ENCODE data around the gene MTX3. TPM values are rescaled to one million over a fixed set of nuclear protein-coding genes. Genes with fewer than 3 reads are reported as not detected.
A peak's percentile ranks its signal among the peaks of the same experiment; 100 is the strongest.

The MTX3 gene
- total and polyA plus RNA-seq, 9 donors, result 8.4 to 16.5 (median 12.5) TPM

DNA sequence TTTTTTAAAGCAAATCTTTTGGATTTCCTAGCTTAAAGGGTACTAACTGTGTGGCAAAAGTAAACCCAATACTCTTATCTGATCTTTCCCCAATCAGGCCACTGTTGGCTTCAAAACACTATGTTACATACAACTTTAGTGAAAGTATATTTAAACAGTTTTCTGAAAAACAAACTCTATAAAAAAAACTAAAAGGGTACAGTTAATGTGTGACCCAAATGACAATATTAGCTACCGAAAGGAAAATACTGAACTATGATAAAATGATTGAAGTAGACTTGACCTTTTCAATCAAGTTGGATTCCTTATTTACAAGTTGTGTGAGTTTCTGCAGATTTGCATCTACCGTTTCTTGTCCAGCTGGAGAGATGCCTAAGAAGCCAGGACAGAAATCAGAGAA is 5.8 kb downstream of the MTX3 start:
- Histone ChIP-seq H3K27me3 (ENCODE audit: control insufficient read depth, insufficient read depth, low read length) (no peaks in the 10 kb centered on the region), H3K4me3 (ENCODE audit: low read length) (no peak overlapping the region), H3K9me3 (replicated peaks; ENCODE audit: control insufficient read depth, low read depth, low read length) (no peaks in the 10 kb centered on the region), H3K27ac (ENCODE audit: low read length) (no peak overlapping the region), H3K36me3 (ENCODE audit: control insufficient read depth, insufficient read depth, low read length) (peaks cover 23% of the 10 kb centered on the region), H3K4me1 (ENCODE audit: control insufficient read depth, insufficient read depth, low read length) (no peaks in the 10 kb centered on the region)
- no peak for DNase-seq
- WGBS (ENCODE audit: insufficient coverage), result no CpG with 5 or more reads among the region's 2 CpGs

DNA sequence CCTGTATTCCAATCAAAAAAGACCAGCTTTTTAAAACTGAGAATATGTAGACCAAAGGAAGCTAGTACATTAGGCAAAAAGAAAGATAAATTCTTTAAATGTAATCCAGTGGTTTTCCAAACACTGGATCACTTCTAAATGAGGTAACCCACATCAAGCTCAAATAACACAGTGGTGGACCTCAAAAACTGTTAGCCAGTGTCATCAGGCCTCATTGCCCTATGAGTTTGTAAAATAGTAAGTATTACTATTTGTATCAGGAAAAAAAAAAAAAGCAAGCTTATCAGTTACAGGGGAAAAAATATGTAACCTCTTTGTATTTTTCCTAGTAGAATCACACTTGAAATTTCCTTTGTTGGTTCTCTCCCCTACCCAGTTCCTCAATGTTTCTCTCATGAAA is 6.7 kb downstream of the MTX3 start:
- no peaks in the 10 kb centered on the region for H3K9me3 ChIP-seq (replicated peaks; ENCODE audit: control insufficient read depth, low read depth, low read length)
- no peaks in the 10 kb centered on the region for H3K27me3 ChIP-seq (ENCODE audit: control insufficient read depth, insufficient read depth, low read length)
- H3K27ac ChIP-seq (ENCODE audit: low read length), result no peak overlapping the region
- H3K4me3 ChIP-seq (ENCODE audit: low read length), result no peak overlapping the region
- H3K4me1 ChIP-seq (ENCODE audit: control insufficient read depth, insufficient read depth, low read length), result no peaks in the 10 kb centered on the region
- H3K36me3 ChIP-seq (ENCODE audit: control insufficient read depth, insufficient read depth, low read length), result peaks cover 23% of the 10 kb centered on the region
- DNase-seq, result no peak

DNA sequence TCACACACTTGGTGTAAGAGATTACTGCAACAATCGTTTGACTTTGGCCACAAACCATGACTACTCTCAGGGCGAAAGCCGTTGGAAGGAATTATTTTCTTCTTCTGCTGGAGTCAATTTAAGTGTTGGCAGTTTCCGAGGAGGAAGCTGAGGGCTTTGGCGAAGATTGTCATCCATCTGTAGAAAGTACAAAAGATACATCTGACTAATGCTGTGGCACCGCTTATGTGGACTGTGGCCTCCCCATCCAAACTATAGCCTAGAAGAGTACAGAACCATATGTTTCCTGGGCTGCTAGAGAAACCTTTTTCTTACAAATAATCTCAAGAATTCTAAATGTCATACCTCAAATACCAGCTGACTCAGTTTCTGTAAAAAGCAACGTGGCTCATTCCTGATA is 7.4 kb downstream of the MTX3 start:
- no peaks in the 10 kb centered on the region for H3K27me3 ChIP-seq (ENCODE audit: control insufficient read depth, insufficient read depth, low read length)
- DNase-seq, result no peak
- H3K9me3 ChIP-seq (replicated peaks; ENCODE audit: control insufficient read depth, low read depth, low read length), result no peaks in the 10 kb centered on the region
- H3K36me3 ChIP-seq (ENCODE audit: control insufficient read depth, insufficient read depth, low read length), result peaks cover 23% of the 10 kb centered on the region
- no peak overlapping the region for H3K27ac ChIP-seq (ENCODE audit: low read length)
- no peak overlapping the region for H3K4me3 ChIP-seq (ENCODE audit: low read length)
- no peaks in the 10 kb centered on the region for H3K4me1 ChIP-seq (ENCODE audit: control insufficient read depth, insufficient read depth, low read length)
- 90% methylated on average over 5 of the region's 7 CpGs for WGBS (ENCODE audit: insufficient coverage)

DNA sequence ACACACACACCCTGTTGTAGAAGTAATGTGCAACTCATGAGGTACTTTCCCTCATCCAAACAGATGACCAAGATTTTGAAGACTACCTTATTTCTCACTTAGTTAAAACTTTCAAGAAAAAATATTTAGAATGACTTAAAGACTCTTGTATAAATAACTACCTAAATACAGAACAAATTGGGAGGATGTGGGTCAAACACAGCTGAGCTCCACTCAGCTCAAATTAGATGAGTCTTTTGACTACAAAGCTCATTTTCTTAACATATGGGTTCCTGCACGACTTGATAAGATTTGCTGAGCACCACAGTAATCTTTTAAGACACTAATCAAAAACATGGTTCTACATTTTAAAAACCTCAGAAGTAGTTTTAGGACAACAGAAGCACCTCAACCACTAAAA is 8.9 kb downstream of the MTX3 start:
- no peaks in the 10 kb centered on the region for H3K27me3 ChIP-seq (ENCODE audit: control insufficient read depth, insufficient read depth, low read length)
- H3K36me3 ChIP-seq (ENCODE audit: control insufficient read depth, insufficient read depth, low read length), result peaks cover 25% of the 10 kb centered on the region
- H3K4me1 ChIP-seq (ENCODE audit: control insufficient read depth, insufficient read depth, low read length), result no peaks in the 10 kb centered on the region
- H3K27ac ChIP-seq (ENCODE audit: low read length), result no peak overlapping the region
- H3K4me3 ChIP-seq (ENCODE audit: low read length), result no peak overlapping the region
- H3K9me3 ChIP-seq (replicated peaks; ENCODE audit: control insufficient read depth, low read depth, low read length), result no peaks in the 10 kb centered on the region
- no peak for DNase-seq
- whole genome bisulfite sequencing (ENCODE audit: insufficient coverage), result no CpG with 5 or more reads among the region's 1 CpG

DNA sequence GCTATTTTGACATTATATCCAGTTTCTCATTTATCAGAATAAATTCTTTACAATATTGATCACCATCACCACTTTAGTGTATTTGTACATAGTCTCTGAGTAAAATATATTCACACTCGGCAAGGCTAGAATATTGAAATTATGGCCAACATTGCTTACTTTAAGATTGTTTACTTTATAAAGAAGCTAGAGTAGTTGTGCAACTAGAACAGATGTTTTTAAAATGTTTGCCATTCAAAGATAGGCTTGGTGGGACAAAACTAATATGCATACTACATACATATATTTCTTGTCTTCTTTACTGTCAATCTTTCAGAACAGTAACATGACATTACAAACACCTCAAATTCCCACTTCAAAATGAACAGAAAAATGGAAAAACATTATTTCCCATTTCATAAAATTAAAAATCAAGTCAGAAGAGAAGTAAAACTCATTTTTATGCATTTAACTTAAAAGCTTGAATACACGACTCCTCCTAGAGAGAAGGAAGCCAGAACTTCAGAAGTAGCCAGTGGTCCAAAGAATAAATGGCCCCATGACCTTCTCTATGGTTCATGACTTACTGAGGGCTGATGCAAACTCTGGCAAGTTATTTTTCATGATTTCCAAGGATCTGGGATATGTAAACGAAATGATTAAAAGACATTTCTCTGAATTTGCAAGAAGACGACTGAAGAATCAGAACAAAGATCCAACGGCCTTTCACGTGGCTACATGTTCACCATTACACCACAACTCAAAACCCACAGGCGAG is 14.1 kb downstream of the MTX3 start:
- Histone ChIP-seq H3K36me3 (ENCODE audit: control insufficient read depth, insufficient read depth, low read length) (peaks cover 11% of the 10 kb centered on the region), H3K27me3 (ENCODE audit: control insufficient read depth, insufficient read depth, low read length) (no peaks in the 10 kb centered on the region), H3K9me3 (replicated peaks; ENCODE audit: control insufficient read depth, low read depth, low read length) (no peaks in the 10 kb centered on the region), H3K4me1 (ENCODE audit: control insufficient read depth, insufficient read depth, low read length) (no peaks in the 10 kb centered on the region), H3K27ac (ENCODE audit: low read length) (no peak overlapping the region), H3K4me3 (ENCODE audit: low read length) (no peak overlapping the region)
- DNase-seq, result no peak
- 96% methylated on average over 3 of the region's 7 CpGs for WGBS (ENCODE audit: insufficient coverage)

DNA sequence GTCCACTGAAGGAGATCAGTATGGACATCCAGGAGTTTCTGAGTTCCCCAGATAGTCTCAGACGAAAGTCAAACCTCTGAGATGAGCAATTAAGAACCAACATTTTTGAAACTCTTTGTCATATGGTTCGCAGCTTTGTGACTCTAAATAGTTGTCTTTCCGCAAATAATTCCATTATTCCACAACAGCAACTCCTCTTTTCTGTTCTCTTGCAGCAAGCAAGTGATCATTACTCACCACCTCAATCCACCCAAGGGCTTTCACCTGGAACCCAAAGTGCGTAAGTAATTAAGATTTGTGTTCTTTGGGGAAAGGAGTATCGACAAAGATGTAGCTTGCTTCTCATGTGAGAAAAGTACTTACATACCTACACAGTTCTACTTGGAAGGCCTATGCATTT is 15.6 kb downstream of the MTX3 start:
- no peak overlapping the region for H3K27ac ChIP-seq (ENCODE audit: low read length)
- H3K9me3 ChIP-seq (replicated peaks; ENCODE audit: control insufficient read depth, low read depth, low read length), result no peaks in the 10 kb centered on the region
- DNase-seq, result no peak
- no peaks in the 10 kb centered on the region for H3K27me3 ChIP-seq (ENCODE audit: control insufficient read depth, insufficient read depth, low read length)
- H3K36me3 ChIP-seq (ENCODE audit: control insufficient read depth, insufficient read depth, low read length), result peaks cover 9% of the 10 kb centered on the region
- H3K4me3 ChIP-seq (ENCODE audit: low read length), result no peak overlapping the region
- H3K4me1 ChIP-seq (ENCODE audit: control insufficient read depth, insufficient read depth, low read length), result no peaks in the 10 kb centered on the region
- WGBS (ENCODE audit: insufficient coverage), result 93% methylated on average over 3 of the region's 5 CpGs

DNA sequence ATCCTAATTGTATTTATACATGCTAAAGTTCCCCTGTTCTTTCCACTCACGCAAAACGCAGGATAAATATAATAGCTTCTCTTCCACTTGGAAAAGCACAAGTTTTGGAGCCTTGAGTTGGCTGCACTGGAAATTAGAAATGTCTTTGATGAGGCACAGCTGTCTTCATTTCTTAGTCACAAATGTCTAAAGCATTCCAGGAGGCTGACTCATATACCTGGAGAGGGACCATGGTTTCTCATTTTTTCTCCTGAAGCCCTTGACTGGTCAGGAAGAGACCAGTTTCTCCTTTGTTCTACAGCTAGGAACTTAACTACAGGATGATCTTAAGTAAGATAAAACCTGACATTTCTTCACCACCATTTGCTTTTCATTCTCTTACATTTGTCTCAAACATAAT is 16.2 kb downstream of the MTX3 start:
- H3K27ac ChIP-seq (ENCODE audit: low read length), result no peak overlapping the region
- DNase-seq, result peak; percentile 77
- no peak overlapping the region for H3K4me3 ChIP-seq (ENCODE audit: low read length)
- WGBS (ENCODE audit: insufficient coverage), result no CpG with 5 or more reads among the region's 2 CpGs
- H3K27me3 ChIP-seq (ENCODE audit: control insufficient read depth, insufficient read depth, low read length), result no peaks in the 10 kb centered on the region
- no peaks in the 10 kb centered on the region for H3K9me3 ChIP-seq (replicated peaks; ENCODE audit: control insufficient read depth, low read depth, low read length)
- no peaks in the 10 kb centered on the region for H3K4me1 ChIP-seq (ENCODE audit: control insufficient read depth, insufficient read depth, low read length)
- peaks cover 9% of the 10 kb centered on the region for H3K36me3 ChIP-seq (ENCODE audit: control insufficient read depth, insufficient read depth, low read length)

DNA sequence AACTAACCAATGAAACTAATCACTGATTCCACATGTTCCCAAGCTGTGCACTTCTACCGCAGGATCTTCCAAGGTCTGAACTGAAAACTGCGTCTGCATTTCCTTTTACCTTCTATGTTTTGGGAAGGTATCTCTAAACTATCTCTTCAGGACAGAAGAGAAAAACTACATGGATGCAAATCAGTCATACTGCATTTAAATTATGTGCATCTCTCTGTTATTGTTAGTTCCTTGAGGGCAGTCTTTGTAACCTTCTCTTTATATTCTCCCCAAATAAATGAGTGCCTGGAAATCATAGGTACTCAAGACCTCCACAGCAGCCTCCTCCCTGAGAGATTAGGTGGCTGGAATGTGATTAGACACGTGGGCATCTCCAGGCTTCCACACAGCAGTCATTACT is 17.1 kb downstream of the MTX3 start:
- no peak for DNase-seq
- H3K27ac ChIP-seq (ENCODE audit: low read length), result no peak overlapping the region
- WGBS (ENCODE audit: insufficient coverage), result no CpG with 5 or more reads among the region's 3 CpGs

DNA sequence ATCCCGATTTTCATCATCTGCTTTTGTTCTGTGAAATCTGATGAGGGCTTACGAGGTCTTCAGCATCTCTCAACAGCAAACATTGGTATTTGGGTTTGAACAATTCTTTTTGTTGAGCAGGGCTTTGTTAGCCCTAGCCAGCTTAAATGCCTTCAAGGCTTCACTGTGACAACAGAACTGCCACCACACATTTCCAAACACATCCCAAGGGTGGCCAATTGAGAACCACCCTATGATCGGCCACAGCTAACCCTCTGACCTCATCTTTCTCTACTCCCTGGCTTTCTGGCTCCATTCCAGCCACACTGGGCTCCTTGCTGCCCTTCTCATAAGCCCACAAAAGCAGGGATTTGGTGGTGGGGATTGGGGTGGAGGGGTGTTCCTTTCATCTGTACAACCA is 17.6 kb downstream of the MTX3 start:
- no peaks in the 10 kb centered on the region for H3K27me3 ChIP-seq (ENCODE audit: control insufficient read depth, insufficient read depth, low read length)
- no peak overlapping the region for H3K4me3 ChIP-seq (ENCODE audit: low read length)
- H3K27ac ChIP-seq (ENCODE audit: low read length), result no peak overlapping the region
- WGBS (ENCODE audit: insufficient coverage), result no CpG with 5 or more reads among the region's 3 CpGs
- H3K4me1 ChIP-seq (ENCODE audit: control insufficient read depth, insufficient read depth, low read length), result no peaks in the 10 kb centered on the region
- DNase-seq, result no peak
- no peaks in the 10 kb centered on the region for H3K9me3 ChIP-seq (replicated peaks; ENCODE audit: control insufficient read depth, low read depth, low read length)
- peaks cover 9% of the 10 kb centered on the region for H3K36me3 ChIP-seq (ENCODE audit: control insufficient read depth, insufficient read depth, low read length)

More for the DNA sequence above, 17.1 kb downstream of the MTX3 start:
- Histone ChIP-seq H3K4me1 (ENCODE audit: control insufficient read depth, insufficient read depth, low read length) (no peaks in the 10 kb centered on the region), H3K4me3 (ENCODE audit: low read length) (no peak overlapping the region), H3K9me3 (replicated peaks; ENCODE audit: control insufficient read depth, low read depth, low read length) (no peaks in the 10 kb centered on the region), H3K36me3 (ENCODE audit: control insufficient read depth, insufficient read depth, low read length) (peaks cover 9% of the 10 kb centered on the region), H3K27me3 (ENCODE audit: control insufficient read depth, insufficient read depth, low read length) (no peaks in the 10 kb centered on the region)

DNA sequence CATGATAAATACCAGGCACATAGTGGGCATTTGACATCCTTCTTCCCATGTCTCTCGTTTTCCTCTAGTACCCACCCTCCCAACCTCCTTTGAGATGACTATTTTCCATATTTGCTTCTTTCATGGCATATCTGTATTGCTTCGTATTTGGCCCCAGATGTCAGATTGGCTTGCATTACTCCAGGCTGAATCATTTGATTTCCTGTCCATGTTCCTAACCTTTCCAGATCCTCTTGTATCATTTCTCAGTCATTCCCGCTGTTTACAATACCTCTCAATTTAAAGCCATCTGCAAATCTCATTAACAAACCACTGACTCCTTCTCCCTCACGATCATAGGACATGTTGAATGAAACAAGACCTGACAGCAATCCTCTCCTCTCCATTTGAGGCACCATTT is 19.9 kb downstream of the MTX3 start:
- H3K4me1 ChIP-seq (ENCODE audit: control insufficient read depth, insufficient read depth, low read length), result no peaks in the 10 kb centered on the region
- no peaks in the 10 kb centered on the region for H3K9me3 ChIP-seq (replicated peaks; ENCODE audit: control insufficient read depth, low read depth, low read length)
- peak; percentile 71 for DNase-seq
- no peak overlapping the region for H3K4me3 ChIP-seq (ENCODE audit: low read length)
- WGBS (ENCODE audit: insufficient coverage), result 40% methylated on average over 3 of the region's 4 CpGs
- peaks cover 2% of the 10 kb centered on the region for H3K27me3 ChIP-seq (ENCODE audit: control insufficient read depth, insufficient read depth, low read length)
- peaks cover 4% of the 10 kb centered on the region for H3K36me3 ChIP-seq (ENCODE audit: control insufficient read depth, insufficient read depth, low read length)
- no peak overlapping the region for H3K27ac ChIP-seq (ENCODE audit: low read length)

DNA sequence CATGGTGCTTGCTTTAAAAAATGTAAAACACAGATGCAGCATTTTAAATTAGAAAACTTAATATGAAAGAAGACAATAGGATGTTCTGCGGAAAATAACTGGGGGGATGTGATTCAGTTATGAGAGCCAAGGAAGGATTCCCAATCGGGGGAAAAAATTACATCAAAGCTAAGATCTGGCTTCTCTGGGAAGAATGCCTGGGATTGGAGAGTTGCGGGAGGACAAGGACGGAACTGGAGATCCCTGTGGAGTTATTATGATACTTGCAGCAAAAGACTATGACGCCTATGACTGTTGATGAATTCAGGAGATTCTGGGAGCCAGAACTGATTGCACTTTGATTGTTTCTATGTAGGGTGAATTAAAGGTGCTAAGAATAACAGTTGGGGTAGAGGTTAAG is 24.6 kb downstream of the MTX3 start:
- peaks cover 7% of the 10 kb centered on the region for H3K4me1 ChIP-seq (ENCODE audit: control insufficient read depth, insufficient read depth, low read length)
- DNase-seq, result peak; percentile 71
- H3K9me3 ChIP-seq (replicated peaks; ENCODE audit: control insufficient read depth, low read depth, low read length), result no peaks in the 10 kb centered on the region
- 27% methylated on average over 4 of the region's 5 CpGs for WGBS (ENCODE audit: insufficient coverage)
- H3K27ac ChIP-seq (ENCODE audit: low read length), result no peak overlapping the region
- no peak overlapping the region for H3K4me3 ChIP-seq (ENCODE audit: low read length)
- peaks cover 2% of the 10 kb centered on the region for H3K27me3 ChIP-seq (ENCODE audit: control insufficient read depth, insufficient read depth, low read length)
- H3K36me3 ChIP-seq (ENCODE audit: control insufficient read depth, insufficient read depth, low read length), result no peaks in the 10 kb centered on the region

Measured in muscle of leg (tissue), 11 donors.